ENCODE results near the gene LCMT2. TPM values are rescaled to one million over a fixed set of nuclear protein-coding genes. Genes with fewer than 3 reads are reported as not detected.
"Not testable (repeated sequence)": the region's sequence is repeated elsewhere in the genome, so short reads cannot be mapped to it uniquely, and the experiment has no call there.

Gene LCMT2
- total RNA-seq, 4 donors from 2014 or later: 3.0 to 6.4 (median 3.4) TPM

GRCh38 chr15:43294091-43294706 lies 36.2 kb downstream of the LCMT2 start:
- Histone ChIP-seq H3K27ac (no peak overlapping the region), H3K4me3 (no peak overlapping the region), H3K4me1 (peaks cover 0 to 4% (median 0%) of the 10 kb centered on the region in 4 donors), H3K9me3 (no peaks in the 10 kb centered on the region), H3K27me3 (peaks cover 54% of the 10 kb centered on the region), H3K36me3 (no peaks in the 10 kb centered on the region)
- in situ Hi-C loops (cut with MboI; ENCODE audit: low pct_ligation_motif_present in 1 of 4, low pct_unique_long_range_greater_than_20kb in 1 of 4, low sequenced_read_pairs in 3 of 4) (loop anchor here in 1 of 4 donors (25.0 kb wide), 1 partner anchor 582 kb away; no protein-coding TSS in a partner anchor), intact Hi-C loops (cut with DNase I; ENCODE audit: low total_unique reads) (no loop called here)
- WGBS, 2 donors (ENCODE audit: low coverage in 1 of 2): 10 to 44% methylated on average over 2 to 6 of the region's 6 CpGs
- no peak for DNase-seq
- TF ChIP-seq EP300 (IDR thresholded peaks at IDR 0.05; ENCODE audit: low read depth): no peak
- TF ChIP-seq CTCF (IDR thresholded peaks at IDR 0.05): no peak
- TF ChIP-seq POLR2A (IDR thresholded peaks at IDR 0.05): no peak
- no peak for TF ChIP-seq POLR2AphosphoS5 (IDR thresholded peaks at IDR 0.05)

DNA sequence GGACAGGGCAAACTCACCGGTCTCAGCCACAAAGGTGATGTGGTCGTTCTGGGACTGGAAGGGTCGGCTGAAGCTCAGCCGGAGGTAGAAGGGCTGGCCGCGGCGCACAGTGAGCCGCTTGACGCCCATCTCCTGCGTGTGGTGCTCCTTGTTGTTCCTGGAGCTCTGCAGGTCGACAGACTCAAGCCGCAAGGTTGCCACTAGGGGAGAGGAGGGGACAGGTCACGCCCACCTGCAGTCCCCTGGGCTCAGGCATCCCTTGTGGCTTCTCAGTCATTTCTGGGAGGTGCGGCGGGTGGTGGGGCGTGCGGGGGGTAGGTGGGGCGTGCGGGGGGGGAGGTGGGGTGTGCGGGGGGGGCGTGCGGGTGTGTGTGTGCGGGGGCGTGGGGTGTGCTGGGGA lies 36.9 kb downstream of the LCMT2 start:
- peaks cover 52% of the 10 kb centered on the region for H3K27me3 ChIP-seq
- intact Hi-C loops (cut with DNase I; ENCODE audit: low total_unique reads) (no loop called here), in situ Hi-C loops (cut with MboI; ENCODE audit: low pct_ligation_motif_present in 1 of 4, low pct_unique_long_range_greater_than_20kb in 1 of 4, low sequenced_read_pairs in 3 of 4) (loop anchor here in 1 of 4 donors (25.0 kb wide), 1 partner anchor 581 kb away; no protein-coding TSS in a partner anchor)
- WGBS, 2 donors (ENCODE audit: low coverage in 1 of 2): 23% methylated on average over 7 of the region's 24 CpGs; no CpG with 5 or more reads in 1 of the 2 donors
- H3K27ac ChIP-seq: no peak overlapping the region
- TF ChIP-seq POLR2AphosphoS5 (IDR thresholded peaks at IDR 0.05) (no peak), CTCF (IDR thresholded peaks at IDR 0.05) (no peak), EP300 (IDR thresholded peaks at IDR 0.05; ENCODE audit: low read depth) (no peak), POLR2A (IDR thresholded peaks at IDR 0.05) (no peak)
- no peaks in the 10 kb centered on the region for H3K36me3 ChIP-seq
- H3K9me3 ChIP-seq: no peaks in the 10 kb centered on the region
- H3K4me3 ChIP-seq: no peak overlapping the region
- no peak for DNase-seq
- peaks cover 0 to 4% (median 0%) of the 10 kb centered on the region in 4 donors for H3K4me1 ChIP-seq

GRCh38 chr15:43292375-43293078 lies 37.8 kb downstream of the LCMT2 start:
- intact Hi-C loops (cut with DNase I; ENCODE audit: low total_unique reads): no loop called here
- in situ Hi-C loops (cut with MboI; ENCODE audit: low pct_ligation_motif_present in 1 of 4, low pct_unique_long_range_greater_than_20kb in 1 of 4, low sequenced_read_pairs in 3 of 4): loop anchor here in 1 of 4 donors (25.0 kb wide), 1 partner anchor 580 kb away; no protein-coding TSS in a partner anchor
- WGBS, 2 donors (ENCODE audit: low coverage in 1 of 2): 76 to 86% methylated on average over 3 to 12 of the region's 12 CpGs

GRCh38 chr15:43289656-43290055 lies 40.7 kb downstream of the LCMT2 start:
- not testable (repeated sequence) for H3K9me3 ChIP-seq, H3K4me1 ChIP-seq, H3K4me3 ChIP-seq, H3K27ac ChIP-seq, DNase-seq, H3K36me3 ChIP-seq
- in situ Hi-C loops (cut with MboI; ENCODE audit: low pct_ligation_motif_present in 1 of 4, low pct_unique_long_range_greater_than_20kb in 1 of 4, low sequenced_read_pairs in 3 of 4) (loop anchor here in 1 of 4 donors (25.0 kb wide), 1 partner anchor 577 kb away; no protein-coding TSS in a partner anchor), intact Hi-C loops (cut with DNase I; ENCODE audit: low total_unique reads) (loop anchor here (10.0 kb wide), 1 partner anchor 65 kb away; the partner anchor contains the start of gene EPB42)
- WGBS, 2 donors (ENCODE audit: low coverage in 1 of 2): 99% methylated on average over 3 of the region's 3 CpGs; no CpG with 5 or more reads in 1 of the 2 donors
- peaks cover 31% of the 10 kb centered on the region for H3K27me3 ChIP-seq

More at GRCh38 chr15:43292375-43293078, 37.8 kb downstream of the LCMT2 start:
- Histone ChIP-seq H3K27me3 (peaks cover 47% of the 10 kb centered on the region), H3K4me3 (no peak overlapping the region), H3K4me1 (peaks cover 0 to 4% (median 0%) of the 10 kb centered on the region in 4 donors), H3K27ac (no peak overlapping the region), H3K36me3 (no peaks in the 10 kb centered on the region), H3K9me3 (no peaks in the 10 kb centered on the region)
- TF ChIP-seq CTCF (IDR thresholded peaks at IDR 0.05): no peak
- TF ChIP-seq POLR2AphosphoS5 (IDR thresholded peaks at IDR 0.05): no peak
- no peak for TF ChIP-seq POLR2A (IDR thresholded peaks at IDR 0.05)
- no peak for TF ChIP-seq EP300 (IDR thresholded peaks at IDR 0.05; ENCODE audit: low read depth)
- no peak for DNase-seq

All from transverse colon (tissue), 4 donors.